HG03432 (cell line): ENCODE results near the gene ACCSL.

Experiments
- ATAC-seq: cut with Tn5 transposase; IDR thresholded peaks from one replicate; pipeline ENCODE4 v1.9.1; 2021; ENCODE audit warnings: mild to moderate bottlenecking, moderate library complexity; ENCODE audit not compliant: unreplicated experiment

The ACCSL gene

GRCh38 chr11:44049832-44050231 lies 2.1 kb downstream of the ACCSL start:
- no peak for ATAC-seq

GRCh38 chr11:44051171-44051570 lies 3.4 kb downstream of the ACCSL start:
- ATAC-seq: no peak

GRCh38 chr11:44057340-44057739 lies 9.6 kb downstream of the ACCSL start:
- ATAC-seq: no peak

- no peak for ATAC-seq
Measured at GRCh38 chr11:44058275-44058674, 10.5 kb downstream of the ACCSL start.

GRCh38 chr11:44065161-44065661 lies 17.4 kb downstream of the ACCSL start:
- no peak for ATAC-seq

GRCh38 chr11:44065841-44066731 lies 18.3 kb downstream of the ACCSL start, which contains the start of gene ACCS:
ACCS (plus strand) TSS chr11:44066270; CDS start chr11:44067628, 1,358 bp downstream.
- ATAC-seq: peak; percentile 98

GRCh38 chr11:44066732-44067141 lies 19.0 kb downstream of the ACCSL start:
- ATAC-seq: no peak

- ATAC-seq: no peak
Measured at GRCh38 chr11:44067266-44067665, 19.5 kb downstream of the ACCSL start.

- no peak for ATAC-seq
Measured at GRCh38 chr11:44068180-44068579, 20.4 kb downstream of the ACCSL start.

- no peak for ATAC-seq
Measured at GRCh38 chr11:44071157-44071556, 23.4 kb downstream of the ACCSL start.

- ATAC-seq: no peak
Measured at GRCh38 chr11:44072757-44073658, 25.2 kb downstream of the ACCSL start.

GRCh38 chr11:44078794-44079193 lies 31.0 kb downstream of the ACCSL start:
- ATAC-seq: no peak

- ATAC-seq: no peak
Measured at GRCh38 chr11:44079376-44079775, 31.6 kb downstream of the ACCSL start.

- ATAC-seq: no peak
Measured at GRCh38 chr11:44080951-44081350, 33.2 kb downstream of the ACCSL start.

- ATAC-seq: no peak
Measured at GRCh38 chr11:44082645-44083044, 34.9 kb downstream of the ACCSL start.

GRCh38 chr11:44083433-44083832 lies 35.7 kb downstream of the ACCSL start:
- no peak for ATAC-seq

- ATAC-seq: no peak
Measured at GRCh38 chr11:44083906-44084305, 36.1 kb downstream of the ACCSL start.

GRCh38 chr11:44085330-44085729 lies 37.5 kb downstream of the ACCSL start:
- no peak for ATAC-seq

- ATAC-seq: no peak
Measured at GRCh38 chr11:44088377-44088776, 40.6 kb downstream of the ACCSL start.

GRCh38 chr11:44088871-44089270 lies 41.1 kb downstream of the ACCSL start:
- ATAC-seq: no peak

GRCh38 chr11:44090539-44090938 lies 42.8 kb downstream of the ACCSL start:
- ATAC-seq: no peak
